Keratinocyte (primary cell): ENCODE measurements around the gene ZFYVE9. TPM values are rescaled to one million over a fixed set of nuclear protein-coding genes. Genes with fewer than 3 reads are reported as not detected.

Source experiments
- DNase-seq: peaks from one replicate; pipeline ENCODE4 v3.0.0-alpha.2; 2011; ENCODE audit warnings: low read depth, missing footprints, low spot score
- FAIRE-seq: peaks from 2 replicates; lab custom pipeline; 2011; peaks lifted over from hg19 to GRCh38; lab: Jason Lieb, UNC
- H2AFZ ChIP-seq: 2 replicates; pipeline ENCODE4 v1.6.0; 2012; ENCODE audit warnings: low read length, control low read depth, inconsistent platforms; ENCODE audit not compliant: control insufficient read depth
- H3K27ac ChIP-seq: 2 replicates; pipeline ENCODE4 v1.5.1; 2011; ENCODE audit warnings: low read length; ENCODE audit not compliant: control insufficient read depth, insufficient read depth
- H3K27me3 ChIP-seq: 3 replicates; pipeline ENCODE4 v1.6.0; 2011; ENCODE audit warnings: low read length; ENCODE audit not compliant: control insufficient read depth, insufficient read depth; ENCODE audit errors: extremely low read depth
- H3K36me3 ChIP-seq, 2 experiments: 2 replicates in 1 of 2; 3 replicates in 1 of 2; pipeline ENCODE4 v1.5.1; 2011; ENCODE audit warnings: low read length in 2 of 2, mild to moderate bottlenecking in 1 of 2; ENCODE audit not compliant: control insufficient read depth in 2 of 2, insufficient read depth in 2 of 2; ENCODE audit errors: extremely low read depth in 1 of 2
- H3K4me1 ChIP-seq: 3 replicates; pipeline ENCODE4 v1.5.1; 2011; ENCODE audit warnings: low read length; ENCODE audit not compliant: control insufficient read depth, insufficient read depth; ENCODE audit errors: extremely low read depth
- H3K4me2 ChIP-seq: 3 replicates; pipeline ENCODE4 v1.6.0; 2011; ENCODE audit warnings: low read depth, low read length; ENCODE audit not compliant: control insufficient read depth, insufficient read depth; ENCODE audit errors: extremely low read depth
- H3K4me3 ChIP-seq, 3 experiments: fragments of 200-600 bp in 1 of 3; sonication (generic) in 1 of 3; 2 replicates in 2 of 3; 3 replicates in 1 of 3; pipeline ENCODE4 v1.5.1; 2011 to 2016; ENCODE audit warnings: low read length in 3 of 3, mild to moderate bottlenecking in 3 of 3, control low read depth in 2 of 3, inconsistent platforms in 1 of 3, low read depth in 1 of 3, mixed read lengths in 1 of 3, mixed run types in 1 of 3, moderate library complexity in 1 of 3; ENCODE audit not compliant: control insufficient read depth in 2 of 3, insufficient read depth in 2 of 3; ENCODE audit errors: extremely low read depth in 1 of 3
- H3K79me2 ChIP-seq: 2 replicates; pipeline ENCODE4 v1.6.0; 2012; ENCODE audit warnings: low read length; ENCODE audit not compliant: control insufficient read depth, insufficient read depth
- H3K9ac ChIP-seq: 3 replicates; pipeline ENCODE4 v1.6.0; 2011; ENCODE audit warnings: low read length; ENCODE audit not compliant: control insufficient read depth, insufficient read depth; ENCODE audit errors: extremely low read depth
- H3K9me1 ChIP-seq: 3 replicates; pipeline ENCODE4 v1.6.0; 2011; ENCODE audit warnings: low read length; ENCODE audit not compliant: control insufficient read depth, insufficient read depth; ENCODE audit errors: extremely low read depth
- H3K9me3 ChIP-seq: 2 replicates; pipeline ENCODE4 v1.5.1; 2012; ENCODE audit warnings: low read depth, low read length; ENCODE audit not compliant: control insufficient read depth
- H4K20me1 ChIP-seq: 3 replicates; pipeline ENCODE4 v1.6.0; 2011; ENCODE audit warnings: low read length; ENCODE audit not compliant: control insufficient read depth, insufficient read depth; ENCODE audit errors: extremely low read depth
- EZH2 ChIP-seq: IDR thresholded peaks from one replicate; pipeline ENCODE4 v1.6.1; 2012; ENCODE audit warnings: inconsistent platforms, mild to moderate bottlenecking, low read length, moderate library complexity
- dilution Hi-C: fragments of 300-500 bp; cut with MboI; formaldehyde crosslinking; loops from one replicate; pipeline ENCODE4 v1.7.0; 2020; ENCODE audit warnings: low sequenced_read_pairs; ENCODE audit not compliant: extremely low pct_ligation_motif_present
- polyA plus RNA-seq, 5 experiments: library from polyadenylated mRNA; depleted of rRNA in 3 of 5; stranded (reverse) in 3 of 5; stranded (forward) in 1 of 5; unstranded in 1 of 5; fragments of >200 nt; gene quantifications; 1 replicate in 1 of 5; 2 replicates in 3 of 5; 3 replicates in 1 of 5; pipeline versions ENCODE4 v1.2.1 to v1.2.3, GENCODE V29; 2011 to 2012; ENCODE audit warnings: missing spikeins in 2 of 5, low read depth in 1 of 5, low replicate concordance in 1 of 5
- TF ChIP-seq, protein P1 (sequence below), 3 experiments: IDR thresholded peaks in 1 of 3; conservative IDR thresholded peaks in 1 of 3; optimal IDR thresholded peaks in 1 of 3; 2 replicates in 2 of 3; 3 replicates in 1 of 3; pipeline versions ENCODE3 to v1.5.1; 2011; ENCODE audit warnings: low read length in 3 of 3, mild to moderate bottlenecking in 3 of 3, moderate library complexity in 2 of 3, control low read depth in 1 of 3, inconsistent platforms in 1 of 3; ENCODE audit not compliant: insufficient read depth in 2 of 3; ENCODE audit errors: extremely low read depth in 1 of 3

Gene ZFYVE9
- polyA plus RNA-seq, 1 donor (not counting 4 experiments of a cell fraction or from before 2014, with no cell fraction given): 27.7 TPM

DNA sequence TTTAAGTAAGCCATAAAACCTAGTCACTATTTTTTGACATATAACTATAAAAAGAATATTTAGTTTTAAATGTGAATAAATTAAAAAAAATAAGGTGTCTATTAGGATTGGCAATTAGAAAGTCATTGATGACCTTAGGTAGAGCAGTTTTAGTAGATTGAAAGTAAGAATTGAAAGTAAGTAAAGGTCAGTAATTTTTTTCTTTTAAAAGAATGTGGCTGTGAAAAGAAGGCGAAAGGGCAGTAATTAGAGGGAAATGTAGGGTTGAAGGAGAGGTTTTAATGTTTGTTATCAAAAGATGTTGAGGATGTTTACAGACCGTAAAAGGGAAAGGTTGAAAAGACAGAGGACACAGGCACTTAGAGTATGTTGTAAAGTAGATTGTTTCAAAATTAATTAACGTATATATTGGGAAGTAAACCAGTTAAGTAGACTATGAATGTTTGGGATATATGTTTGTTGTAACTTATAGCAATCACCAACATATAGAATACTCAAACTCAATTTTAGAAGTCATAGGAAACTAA, 41.0 kb downstream of the ZFYVE9 start:
- Histone ChIP-seq H3K9me1 (no peaks in the 10 kb centered on the region), H3K36me3 (no peaks in the 10 kb centered on the region), H3K9me3 (no peaks in the 10 kb centered on the region), H2AFZ (no peak overlapping the region), H3K4me2 (no peak overlapping the region), H3K4me1 (no peaks in the 10 kb centered on the region), H3K79me2 (peaks cover 17% of the 10 kb centered on the region), H3K9ac (no peak overlapping the region), H4K20me1 (no peaks in the 10 kb centered on the region), H3K27ac (no peak overlapping the region), H3K27me3 (no peaks in the 10 kb centered on the region), H3K4me3 (no peak overlapping the region)
- FAIRE-seq: no peak
- TF ChIP-seq, protein P1, sequence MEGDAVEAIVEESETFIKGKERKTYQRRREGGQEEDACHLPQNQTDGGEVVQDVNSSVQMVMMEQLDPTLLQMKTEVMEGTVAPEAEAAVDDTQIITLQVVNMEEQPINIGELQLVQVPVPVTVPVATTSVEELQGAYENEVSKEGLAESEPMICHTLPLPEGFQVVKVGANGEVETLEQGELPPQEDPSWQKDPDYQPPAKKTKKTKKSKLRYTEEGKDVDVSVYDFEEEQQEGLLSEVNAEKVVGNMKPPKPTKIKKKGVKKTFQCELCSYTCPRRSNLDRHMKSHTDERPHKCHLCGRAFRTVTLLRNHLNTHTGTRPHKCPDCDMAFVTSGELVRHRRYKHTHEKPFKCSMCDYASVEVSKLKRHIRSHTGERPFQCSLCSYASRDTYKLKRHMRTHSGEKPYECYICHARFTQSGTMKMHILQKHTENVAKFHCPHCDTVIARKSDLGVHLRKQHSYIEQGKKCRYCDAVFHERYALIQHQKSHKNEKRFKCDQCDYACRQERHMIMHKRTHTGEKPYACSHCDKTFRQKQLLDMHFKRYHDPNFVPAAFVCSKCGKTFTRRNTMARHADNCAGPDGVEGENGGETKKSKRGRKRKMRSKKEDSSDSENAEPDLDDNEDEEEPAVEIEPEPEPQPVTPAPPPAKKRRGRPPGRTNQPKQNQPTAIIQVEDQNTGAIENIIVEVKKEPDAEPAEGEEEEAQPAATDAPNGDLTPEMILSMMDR (optimal IDR thresholded peaks at IDR 0.05 in 1 of 3, IDR thresholded peaks at IDR 0.05 in 1 of 3, conservative IDR thresholded peaks at IDR 0.05 in 1 of 3; ENCODE audit: extremely low read depth in 1 of 3, insufficient read depth in 2 of 3, low read length in 3 of 3): no peak
- TF ChIP-seq EZH2: no peak
- no peak for DNase-seq
- dilution Hi-C loops: no loop called here

DNA sequence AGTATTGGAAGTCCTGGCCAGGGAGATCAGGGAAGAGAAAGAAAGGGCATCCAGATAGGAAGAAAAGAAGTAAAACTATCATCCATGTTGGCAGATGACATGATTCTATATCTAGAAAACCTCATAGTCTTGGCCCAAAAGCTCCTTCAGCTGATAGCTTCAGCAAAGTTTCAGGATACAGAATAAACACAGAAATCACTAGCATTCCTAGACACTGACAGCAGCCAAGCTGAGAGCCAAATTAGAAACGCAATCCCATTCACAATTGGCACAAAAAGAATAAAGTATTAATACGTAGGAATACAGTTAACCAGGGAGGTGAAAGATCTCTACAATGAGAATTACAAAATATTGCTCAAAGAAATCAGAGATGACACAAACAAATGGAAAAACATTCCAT, 44.6 kb downstream of the ZFYVE9 start:
- no peak overlapping the region for H3K4me2 ChIP-seq
- no peak for DNase-seq
- peaks cover 28% of the 10 kb centered on the region for H3K79me2 ChIP-seq
- H4K20me1 ChIP-seq: no peaks in the 10 kb centered on the region
- H3K4me3 ChIP-seq: no peak overlapping the region
- peaks cover 7% of the 10 kb centered on the region for H3K4me1 ChIP-seq
- H3K36me3 ChIP-seq: no peaks in the 10 kb centered on the region
- TF ChIP-seq, protein P1 (optimal IDR thresholded peaks at IDR 0.05 in 1 of 3, IDR thresholded peaks at IDR 0.05 in 1 of 3, conservative IDR thresholded peaks at IDR 0.05 in 1 of 3; ENCODE audit: extremely low read depth in 1 of 3, insufficient read depth in 2 of 3, low read length in 3 of 3): no peak
- no peak for TF ChIP-seq EZH2
- no peaks in the 10 kb centered on the region for H3K27me3 ChIP-seq
- no peak overlapping the region for H3K9ac ChIP-seq
- no peaks in the 10 kb centered on the region for H3K9me3 ChIP-seq
- H2AFZ ChIP-seq: no peak overlapping the region
- no peak for FAIRE-seq
- dilution Hi-C loops: no loop called here
- no peaks in the 10 kb centered on the region for H3K9me1 ChIP-seq
- H3K27ac ChIP-seq: no peak overlapping the region
